ENCODE data around the gene TNPO1. TPM values are rescaled to one million over a fixed set of nuclear protein-coding genes. Genes with fewer than 3 reads are reported as not detected.
A peak's percentile ranks its signal among the peaks of the same experiment; 100 is the strongest.

TNPO1 gene
- total and polyA plus RNA-seq, 9 of the 15 experiments (the other 6 are each of a cell fraction or from before 2014, with no cell fraction given) = 20.8 to 176 (median 97.9) TPM

DNA sequence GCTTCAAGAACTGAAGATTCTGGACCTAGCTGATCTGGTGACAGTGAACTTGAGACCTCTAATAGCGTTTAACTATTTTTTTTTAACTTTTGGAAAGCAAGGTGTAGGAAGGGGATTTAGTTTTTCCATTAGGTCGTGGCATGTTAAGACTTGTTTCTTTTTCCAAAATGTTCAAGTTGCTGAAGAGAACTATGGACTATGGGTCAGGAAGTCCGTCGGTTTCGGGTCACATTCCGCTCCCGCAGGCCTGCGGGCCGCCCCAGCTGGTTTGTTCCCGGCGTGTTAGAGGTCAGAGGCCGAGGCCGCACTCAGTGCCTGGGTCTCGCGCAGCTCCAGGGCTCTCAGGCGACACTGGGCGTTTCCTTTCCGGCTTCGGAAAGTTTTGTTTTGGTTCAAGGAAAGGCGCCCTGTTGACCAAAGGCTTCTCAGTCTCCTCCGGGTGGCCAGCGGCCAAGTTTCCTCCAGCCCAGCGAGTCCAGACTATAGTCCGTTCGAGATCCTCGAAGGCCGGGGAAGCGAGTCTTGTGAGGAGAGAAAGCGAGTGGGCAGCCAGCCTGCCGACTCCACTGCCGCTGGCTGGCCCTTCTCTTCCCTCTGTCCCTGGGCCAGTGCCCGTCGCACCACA is 138.8 kb downstream of the TNPO1 start (continued):
- no peak for TF ChIP-seq PURB (CRISPR knock-in tag; IDR thresholded peaks at IDR 0.05; ENCODE audit: low read depth)
- TF ChIP-seq TEAD4 (IDR thresholded peaks at IDR 0.05; ENCODE audit: low read length) = no peak
- TF ChIP-seq TEAD4 (CRISPR knock-in tag; IDR thresholded peaks at IDR 0.05; ENCODE audit: borderline replicate concordance) = no peak
- no peak for TF ChIP-seq CBX8 (IDR thresholded peaks at IDR 0.05; ENCODE audit: borderline replicate concordance, extremely low read depth, low read depth, low read length, poor library complexity, severe bottlenecking)
- TF ChIP-seq, protein P1, sequence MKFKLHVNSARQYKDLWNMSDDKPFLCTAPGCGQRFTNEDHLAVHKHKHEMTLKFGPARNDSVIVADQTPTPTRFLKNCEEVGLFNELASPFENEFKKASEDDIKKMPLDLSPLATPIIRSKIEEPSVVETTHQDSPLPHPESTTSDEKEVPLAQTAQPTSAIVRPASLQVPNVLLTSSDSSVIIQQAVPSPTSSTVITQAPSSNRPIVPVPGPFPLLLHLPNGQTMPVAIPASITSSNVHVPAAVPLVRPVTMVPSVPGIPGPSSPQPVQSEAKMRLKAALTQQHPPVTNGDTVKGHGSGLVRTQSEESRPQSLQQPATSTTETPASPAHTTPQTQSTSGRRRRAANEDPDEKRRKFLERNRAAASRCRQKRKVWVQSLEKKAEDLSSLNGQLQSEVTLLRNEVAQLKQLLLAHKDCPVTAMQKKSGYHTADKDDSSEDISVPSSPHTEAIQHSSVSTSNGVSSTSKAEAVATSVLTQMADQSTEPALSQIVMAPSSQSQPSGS (CRISPR knock-in tag; IDR thresholded peaks at IDR 0.05) = no peak
- TF ChIP-seq FOXJ3 (CRISPR knock-in tag; IDR thresholded peaks at IDR 0.05) = no peak
- TF ChIP-seq, protein P2, sequence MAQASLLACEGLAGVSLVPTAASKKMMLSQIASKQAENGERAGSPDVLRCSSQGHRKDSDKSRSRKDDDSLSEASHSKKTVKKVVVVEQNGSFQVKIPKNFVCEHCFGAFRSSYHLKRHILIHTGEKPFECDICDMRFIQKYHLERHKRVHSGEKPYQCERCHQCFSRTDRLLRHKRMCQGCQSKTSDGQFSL (CRISPR knock-in tag; IDR thresholded peaks at IDR 0.05) = no peak
- TF ChIP-seq, protein P2 (tag; IDR thresholded peaks at IDR 0.05) = no peak
- TF ChIP-seq, protein P3, sequence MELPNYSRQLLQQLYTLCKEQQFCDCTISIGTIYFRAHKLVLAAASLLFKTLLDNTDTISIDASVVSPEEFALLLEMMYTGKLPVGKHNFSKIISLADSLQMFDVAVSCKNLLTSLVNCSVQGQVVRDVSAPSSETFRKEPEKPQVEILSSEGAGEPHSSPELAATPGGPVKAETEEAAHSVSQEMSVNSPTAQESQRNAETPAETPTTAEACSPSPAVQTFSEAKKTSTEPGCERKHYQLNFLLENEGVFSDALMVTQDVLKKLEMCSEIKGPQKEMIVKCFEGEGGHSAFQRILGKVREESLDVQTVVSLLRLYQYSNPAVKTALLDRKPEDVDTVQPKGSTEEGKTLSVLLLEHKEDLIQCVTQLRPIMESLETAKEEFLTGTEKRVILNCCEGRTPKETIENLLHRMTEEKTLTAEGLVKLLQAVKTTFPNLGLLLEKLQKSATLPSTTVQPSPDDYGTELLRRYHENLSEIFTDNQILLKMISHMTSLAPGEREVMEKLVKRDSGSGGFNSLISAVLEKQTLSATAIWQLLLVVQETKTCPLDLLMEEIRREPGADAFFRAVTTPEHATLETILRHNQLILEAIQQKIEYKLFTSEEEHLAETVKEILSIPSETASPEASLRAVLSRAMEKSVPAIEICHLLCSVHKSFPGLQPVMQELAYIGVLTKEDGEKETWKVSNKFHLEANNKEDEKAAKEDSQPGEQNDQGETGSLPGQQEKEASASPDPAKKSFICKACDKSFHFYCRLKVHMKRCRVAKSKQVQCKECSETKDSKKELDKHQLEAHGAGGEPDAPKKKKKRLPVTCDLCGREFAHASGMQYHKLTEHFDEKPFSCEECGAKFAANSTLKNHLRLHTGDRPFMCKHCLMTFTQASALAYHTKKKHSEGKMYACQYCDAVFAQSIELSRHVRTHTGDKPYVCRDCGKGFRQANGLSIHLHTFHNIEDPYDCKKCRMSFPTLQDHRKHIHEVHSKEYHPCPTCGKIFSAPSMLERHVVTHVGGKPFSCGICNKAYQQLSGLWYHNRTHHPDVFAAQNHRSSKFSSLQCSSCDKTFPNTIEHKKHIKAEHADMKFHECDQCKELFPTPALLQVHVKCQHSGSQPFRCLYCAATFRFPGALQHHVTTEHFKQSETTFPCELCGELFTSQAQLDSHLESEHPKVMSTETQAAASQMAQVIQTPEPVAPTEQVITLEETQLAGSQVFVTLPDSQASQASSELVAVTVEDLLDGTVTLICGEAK (IDR thresholded peaks at IDR 0.05) = 0 out of 2 replicates have a peak, but pooled peaks have one; percentile 15
- TF ChIP-seq, protein P3 (CRISPR knock-in tag; IDR thresholded peaks at IDR 0.05) = no peak
- TF ChIP-seq SMC3 (conservative IDR thresholded peaks at IDR 0.05; ENCODE audit: insufficient read depth, low read depth, low read length) = no peak
- TF ChIP-seq, protein P4, sequence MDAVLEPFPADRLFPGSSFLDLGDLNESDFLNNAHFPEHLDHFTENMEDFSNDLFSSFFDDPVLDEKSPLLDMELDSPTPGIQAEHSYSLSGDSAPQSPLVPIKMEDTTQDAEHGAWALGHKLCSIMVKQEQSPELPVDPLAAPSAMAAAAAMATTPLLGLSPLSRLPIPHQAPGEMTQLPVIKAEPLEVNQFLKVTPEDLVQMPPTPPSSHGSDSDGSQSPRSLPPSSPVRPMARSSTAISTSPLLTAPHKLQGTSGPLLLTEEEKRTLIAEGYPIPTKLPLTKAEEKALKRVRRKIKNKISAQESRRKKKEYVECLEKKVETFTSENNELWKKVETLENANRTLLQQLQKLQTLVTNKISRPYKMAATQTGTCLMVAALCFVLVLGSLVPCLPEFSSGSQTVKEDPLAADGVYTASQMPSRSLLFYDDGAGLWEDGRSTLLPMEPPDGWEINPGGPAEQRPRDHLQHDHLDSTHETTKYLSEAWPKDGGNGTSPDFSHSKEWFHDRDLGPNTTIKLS (IDR thresholded peaks at IDR 0.05; ENCODE audit: borderline replicate concordance, low read depth) = 0 out of 2 replicates have a peak, but pooled peaks have one; percentile 33
- no peak for TF ChIP-seq FOXK1 (CRISPR knock-in tag; IDR thresholded peaks at IDR 0.05; ENCODE audit: borderline replicate concordance)
- no peak for TF ChIP-seq POLR2AphosphoS5 (IDR thresholded peaks at IDR 0.05; ENCODE audit: control insufficient read depth, insufficient read depth, low read depth, low read length)
